ENCODE measurements around the gene CHCHD5. TPM values are rescaled to one million over a fixed set of nuclear protein-coding genes. Genes with fewer than 3 reads are reported as not detected.

The CHCHD5 gene
- total RNA-seq, 1 experiment from 2014 or later: 32.3 TPM

DNA sequence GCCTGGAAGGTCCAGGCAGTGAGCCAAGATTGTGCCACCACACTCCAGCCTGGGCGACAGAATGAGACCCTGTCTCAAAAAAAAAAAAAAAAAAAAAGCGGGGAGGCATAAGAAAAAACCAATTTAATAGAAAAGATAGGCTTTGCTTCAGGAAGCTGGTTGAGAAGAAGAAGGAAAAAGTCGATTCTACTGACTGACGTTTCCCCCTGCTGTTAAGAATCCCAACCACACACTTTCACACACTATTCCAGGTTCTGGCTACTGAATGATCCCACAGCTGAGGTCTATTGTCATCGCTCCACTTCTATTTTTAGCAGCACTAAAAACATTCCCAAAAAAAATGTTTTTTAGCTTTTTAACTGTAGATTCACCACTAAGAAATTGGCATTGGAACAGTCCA lies 6.7 kb upstream of the CHCHD5 start:
- Histone ChIP-seq H4K20me1 (ENCODE audit: control insufficient read depth, insufficient read depth, insufficient read length) (no peaks in the 10 kb centered on the region), H3K79me1 (ENCODE audit: insufficient read depth, low read depth, low read length, poor library complexity, severe bottlenecking) (peaks cover 2% of the 10 kb centered on the region), H3T11ph (ENCODE audit: low read length) (no peak overlapping the region), H4K8ac (replicated peaks; ENCODE audit: insufficient read length, low read depth, low read length) (no peak overlapping the region), H3K4me2 (ENCODE audit: insufficient read depth, insufficient read length, low read length) (no peak overlapping the region), H2BK120ac (ENCODE audit: low read depth, low read length, poor library complexity, severe bottlenecking) (no peak overlapping the region), H3K14ac (ENCODE audit: insufficient read depth, low read length) (no peak overlapping the region), H2AFZ (ENCODE audit: low read length) (no peak overlapping the region), H3K23ac (ENCODE audit: insufficient read length, low read depth, low read length) (no peak overlapping the region), H3K9me3 (ENCODE audit: control insufficient read depth, low read depth, low read length) (no peaks in the 10 kb centered on the region), H3K56ac (ENCODE audit: insufficient read length, low read depth, low read length) (no peak overlapping the region), H3K4ac (ENCODE audit: low read depth, low read length) (no peak overlapping the region), H3K27ac (ENCODE audit: insufficient read length, low read depth, low read length) (no peak overlapping the region), H3K27me3 (ENCODE audit: insufficient read depth, low read length) (no peaks in the 10 kb centered on the region), H2AK5ac (ENCODE audit: insufficient read length, low read length) (no peak overlapping the region), H3K4me1 (ENCODE audit: insufficient read depth, low read length) (no peaks in the 10 kb centered on the region), H3K9ac (ENCODE audit: extremely low read depth, insufficient read length, low read length) (no peak overlapping the region), H4K91ac (ENCODE audit: insufficient read length, low read depth, low read length) (no peak overlapping the region), H2BK12ac (ENCODE audit: insufficient read length, low read depth, low read length) (no peak overlapping the region), H3K79me2 (ENCODE audit: insufficient read depth, low read length) (no peaks in the 10 kb centered on the region), H4K5ac (ENCODE audit: insufficient read length, low read depth, low read length) (no peak overlapping the region), H2BK15ac (ENCODE audit: low read depth, low read length) (no peak overlapping the region), H2BK20ac (ENCODE audit: low read depth, low read length, poor library complexity, severe bottlenecking) (no peak overlapping the region), H2BK5ac (ENCODE audit: insufficient read length, low read length) (no peak overlapping the region), H3K23me2 (ENCODE audit: insufficient read length, low read depth, low read length, poor library complexity, severe bottlenecking) (no peaks in the 10 kb centered on the region), H3K18ac (ENCODE audit: insufficient read length, low read depth, low read length) (no peak overlapping the region)
- Mint-ChIP-seq H3K9me3 (no peaks in the 10 kb centered on the region), H3K4me3 (no peak overlapping the region), H3K36me3 (ENCODE audit: insufficient read depth in 1 of 3, low read depth in 3 of 3) (peaks cover 18 to 43% (median 37%) of the 10 kb centered on the region in 3 experiments; a peak in 6 of 7 replicates), H3K27ac (0 out of 7 replicates have a peak overlapping the region, but pooled peaks of 1 of the 3 experiments have one; percentile 21), H3K27me3 (ENCODE audit: low read depth) (no peaks in the 10 kb centered on the region), H3K4me1 (0 out of 4 replicates have a peak, but pooled peaks cover 0 to 2% of the 10 kb centered on the region in 2 experiments)
- DNase-seq: no peak
- TF ChIP-seq, protein P1, sequence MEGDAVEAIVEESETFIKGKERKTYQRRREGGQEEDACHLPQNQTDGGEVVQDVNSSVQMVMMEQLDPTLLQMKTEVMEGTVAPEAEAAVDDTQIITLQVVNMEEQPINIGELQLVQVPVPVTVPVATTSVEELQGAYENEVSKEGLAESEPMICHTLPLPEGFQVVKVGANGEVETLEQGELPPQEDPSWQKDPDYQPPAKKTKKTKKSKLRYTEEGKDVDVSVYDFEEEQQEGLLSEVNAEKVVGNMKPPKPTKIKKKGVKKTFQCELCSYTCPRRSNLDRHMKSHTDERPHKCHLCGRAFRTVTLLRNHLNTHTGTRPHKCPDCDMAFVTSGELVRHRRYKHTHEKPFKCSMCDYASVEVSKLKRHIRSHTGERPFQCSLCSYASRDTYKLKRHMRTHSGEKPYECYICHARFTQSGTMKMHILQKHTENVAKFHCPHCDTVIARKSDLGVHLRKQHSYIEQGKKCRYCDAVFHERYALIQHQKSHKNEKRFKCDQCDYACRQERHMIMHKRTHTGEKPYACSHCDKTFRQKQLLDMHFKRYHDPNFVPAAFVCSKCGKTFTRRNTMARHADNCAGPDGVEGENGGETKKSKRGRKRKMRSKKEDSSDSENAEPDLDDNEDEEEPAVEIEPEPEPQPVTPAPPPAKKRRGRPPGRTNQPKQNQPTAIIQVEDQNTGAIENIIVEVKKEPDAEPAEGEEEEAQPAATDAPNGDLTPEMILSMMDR (conservative IDR thresholded peaks at IDR 0.05): peak; percentile 33; the same call in 1 of the 3 replicates
- no CpG with 5 or more reads among the region's 5 CpGs for WGBS (ENCODE audit: extremely low coverage, insufficient read length, low lambda C conversion rate)
